HepG2 (cell line): ENCODE measurements around the gene EYA2. TPM values are rescaled to one million over a fixed set of nuclear protein-coding genes. Genes with fewer than 3 reads are reported as not detected.

Source experiments
- polyA plus RNA-seq, 8 experiments: library from polyadenylated mRNA; depleted of rRNA in 3 of 8; stranded (reverse) in 7 of 8; unstranded in 1 of 8; fragments of >200 nt; fragmentation: Illumina TruSeq in 4 of 8; extraction: Trizol in 4 of 8; gene quantifications; 2 replicates each; pipeline versions ENCODE4 v1.2.1 to v1.2.3, GENCODE V29; 2011 to 2016; ENCODE audit warnings: low read depth in 4 of 8, missing spikeins in 1 of 8, mixed read lengths in 1 of 8; ENCODE audit not compliant: insufficient read depth in 1 of 8
- total RNA-seq, 5 experiments: library from RNA; depleted of rRNA; stranded (reverse); fragments of >200 nt; fragmentation: Illumina TruSeq; extraction: Trizol; gene quantifications; 2 replicates each; pipeline ENCODE4 v1.2.3, GENCODE V29; 2016; ENCODE audit warnings: low read depth in 1 of 5
- TF ChIP-seq, protein P1 (sequence below), 2 experiments: fragments of 450-650 bp in 1 of 2; sonication (generic) in 1 of 2; formaldehyde crosslinking in 1 of 2; IDR thresholded peaks; 2 replicates each; pipeline versions ENCODE4 v1.6.1 to v1.8.0; 2016 to 2022; ENCODE audit warnings: antibody characterized with exemption in 1 of 2, mild to moderate bottlenecking in 1 of 2, missing genetic modification reagents in 1 of 2

EYA2 gene
- total and polyA plus RNA-seq, 2 of the 13 experiments (the other 11 are each of a cell fraction or from before 2014, with no cell fraction given): not detected

DNA sequence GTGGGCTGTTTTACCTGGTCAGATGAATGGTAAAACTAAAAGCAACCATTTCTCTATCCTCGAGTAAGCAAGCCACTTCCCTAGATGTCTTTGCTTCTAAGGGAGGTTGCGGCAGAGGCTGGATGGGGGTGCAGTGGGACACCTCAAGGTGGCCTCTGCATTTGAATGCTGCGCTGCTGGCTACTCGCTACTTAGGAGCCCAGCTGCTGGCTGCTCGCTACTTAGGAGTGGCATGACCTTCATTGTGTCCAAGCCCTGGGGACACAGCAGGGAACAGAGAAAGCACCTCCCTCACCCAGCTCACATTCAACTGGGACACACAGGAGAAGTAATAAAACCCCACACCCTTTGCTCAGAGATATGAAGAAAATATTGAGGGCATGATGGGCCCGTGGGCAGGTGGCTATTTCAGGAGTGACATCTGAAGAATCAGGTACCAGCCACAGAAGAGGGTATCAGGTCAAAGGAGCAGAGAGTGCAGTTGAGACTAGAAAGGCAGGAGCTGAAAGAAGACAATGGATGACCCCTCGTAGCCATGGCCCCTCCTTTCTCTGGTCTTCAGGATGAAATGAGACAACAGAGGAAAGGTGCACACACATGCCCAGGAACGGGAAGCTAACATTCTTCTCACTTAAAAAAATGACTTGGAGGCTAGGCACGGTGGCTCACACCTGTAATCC is 312.5 kb downstream of the EYA2 start (continued):
- TF ChIP-seq, protein P1, sequence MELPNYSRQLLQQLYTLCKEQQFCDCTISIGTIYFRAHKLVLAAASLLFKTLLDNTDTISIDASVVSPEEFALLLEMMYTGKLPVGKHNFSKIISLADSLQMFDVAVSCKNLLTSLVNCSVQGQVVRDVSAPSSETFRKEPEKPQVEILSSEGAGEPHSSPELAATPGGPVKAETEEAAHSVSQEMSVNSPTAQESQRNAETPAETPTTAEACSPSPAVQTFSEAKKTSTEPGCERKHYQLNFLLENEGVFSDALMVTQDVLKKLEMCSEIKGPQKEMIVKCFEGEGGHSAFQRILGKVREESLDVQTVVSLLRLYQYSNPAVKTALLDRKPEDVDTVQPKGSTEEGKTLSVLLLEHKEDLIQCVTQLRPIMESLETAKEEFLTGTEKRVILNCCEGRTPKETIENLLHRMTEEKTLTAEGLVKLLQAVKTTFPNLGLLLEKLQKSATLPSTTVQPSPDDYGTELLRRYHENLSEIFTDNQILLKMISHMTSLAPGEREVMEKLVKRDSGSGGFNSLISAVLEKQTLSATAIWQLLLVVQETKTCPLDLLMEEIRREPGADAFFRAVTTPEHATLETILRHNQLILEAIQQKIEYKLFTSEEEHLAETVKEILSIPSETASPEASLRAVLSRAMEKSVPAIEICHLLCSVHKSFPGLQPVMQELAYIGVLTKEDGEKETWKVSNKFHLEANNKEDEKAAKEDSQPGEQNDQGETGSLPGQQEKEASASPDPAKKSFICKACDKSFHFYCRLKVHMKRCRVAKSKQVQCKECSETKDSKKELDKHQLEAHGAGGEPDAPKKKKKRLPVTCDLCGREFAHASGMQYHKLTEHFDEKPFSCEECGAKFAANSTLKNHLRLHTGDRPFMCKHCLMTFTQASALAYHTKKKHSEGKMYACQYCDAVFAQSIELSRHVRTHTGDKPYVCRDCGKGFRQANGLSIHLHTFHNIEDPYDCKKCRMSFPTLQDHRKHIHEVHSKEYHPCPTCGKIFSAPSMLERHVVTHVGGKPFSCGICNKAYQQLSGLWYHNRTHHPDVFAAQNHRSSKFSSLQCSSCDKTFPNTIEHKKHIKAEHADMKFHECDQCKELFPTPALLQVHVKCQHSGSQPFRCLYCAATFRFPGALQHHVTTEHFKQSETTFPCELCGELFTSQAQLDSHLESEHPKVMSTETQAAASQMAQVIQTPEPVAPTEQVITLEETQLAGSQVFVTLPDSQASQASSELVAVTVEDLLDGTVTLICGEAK (IDR thresholded peaks at IDR 0.05): no peak
- TF ChIP-seq, protein P1 (CRISPR knock-in tag; IDR thresholded peaks at IDR 0.05): 0 out of 2 replicates have a peak, but pooled peaks have one; percentile 20
